Measurements from ENCODE around the gene KIF25.
"Not testable (repeated sequence)": the region's sequence is repeated elsewhere in the genome, so short reads cannot be mapped to it uniquely, and the experiment has no call there.

KIF25 gene

DNA sequence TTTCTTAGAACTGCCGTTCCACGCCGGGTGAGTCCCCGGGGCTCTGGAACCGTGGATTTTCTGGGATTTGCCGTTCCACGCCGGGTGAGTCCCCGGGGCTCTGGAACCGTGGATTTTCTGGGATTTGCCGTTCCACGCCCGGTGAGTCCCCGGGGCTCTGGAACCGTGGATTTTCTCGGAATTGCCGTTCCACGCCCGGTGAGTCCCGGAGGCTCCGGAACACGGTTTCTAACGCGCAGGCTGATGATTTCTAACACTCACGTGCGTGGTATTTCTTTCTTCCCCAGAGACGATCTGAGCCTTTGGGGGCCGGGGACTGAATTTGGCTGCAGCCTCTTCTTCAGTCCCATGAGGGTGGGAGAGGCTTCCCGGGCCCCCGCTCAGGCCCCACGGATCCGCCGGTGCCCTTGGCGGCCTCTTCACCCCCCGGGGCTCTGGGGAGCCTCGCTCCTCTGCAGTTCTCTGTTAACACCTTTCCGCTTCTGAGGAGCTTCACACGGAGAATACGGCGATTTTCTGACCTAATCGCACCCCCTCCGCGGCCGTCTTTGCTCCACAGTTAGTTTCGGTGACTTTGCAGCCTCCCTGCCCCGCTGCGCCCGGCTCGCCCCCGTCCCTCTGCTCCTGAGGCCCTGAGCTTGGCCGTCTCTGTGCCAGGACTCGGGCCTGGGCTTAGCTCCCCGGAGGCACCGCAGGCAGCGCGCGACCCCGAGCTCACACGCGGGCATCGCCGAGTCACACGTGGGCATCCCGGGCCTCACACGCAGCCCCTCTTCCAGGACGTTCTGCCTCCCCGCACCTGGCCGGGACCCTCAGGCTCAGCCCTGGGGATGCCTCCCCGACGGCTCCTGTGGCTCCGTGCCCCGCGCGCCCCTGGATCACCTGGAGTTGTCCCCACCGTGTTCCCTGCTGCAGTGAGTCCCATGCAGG, 7.2 kb upstream of the KIF25 start:
- H3K4me3 ChIP-seq (ENCODE audit: low read depth, low read length) = no peak overlapping the region
- no peak for DNase-seq (ENCODE audit: low read depth)

DNA sequence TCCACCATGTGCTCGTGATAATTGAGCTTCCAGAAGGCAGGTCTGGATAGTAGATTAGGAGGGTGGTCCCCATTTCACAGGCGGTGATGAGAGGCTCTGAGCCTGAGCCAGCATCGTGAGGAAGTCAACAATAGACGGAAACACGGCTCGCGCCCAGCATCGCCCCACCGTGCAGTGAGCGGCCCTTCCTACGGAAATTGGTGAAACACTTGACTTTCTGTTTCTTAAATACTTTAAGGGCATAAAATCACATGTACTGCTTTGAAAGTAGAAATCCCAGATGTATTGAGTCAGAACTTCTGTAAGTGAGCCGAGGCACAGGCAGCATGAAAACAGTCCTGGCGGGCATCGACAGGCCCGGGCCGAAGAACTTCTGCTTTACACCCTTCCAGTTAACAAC, 4.3 kb upstream of the KIF25 start:
- DNase-seq (ENCODE audit: low read depth) = no peak
- no peak overlapping the region for H3K4me3 ChIP-seq (ENCODE audit: low read depth, low read length)

DNA sequence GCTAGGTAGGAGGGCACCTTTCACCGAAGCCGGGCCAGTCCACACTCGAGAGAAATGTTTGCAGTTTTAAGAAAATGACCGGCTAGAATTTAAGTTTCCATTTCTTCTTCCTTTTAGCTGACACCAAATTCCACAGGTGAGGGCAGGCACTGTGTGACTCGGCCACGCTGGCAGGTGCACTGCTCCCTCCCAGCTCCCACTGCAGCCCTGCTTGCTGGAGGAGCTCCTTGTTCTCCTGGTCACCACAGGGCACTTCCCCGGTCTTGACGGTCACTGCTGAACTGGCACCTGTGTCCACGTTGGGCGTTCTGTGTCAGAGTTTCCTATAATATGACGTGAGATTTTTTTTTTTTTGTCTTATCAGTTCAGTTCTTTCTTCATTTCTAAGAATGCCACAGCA, 3.6 kb upstream of the KIF25 start:
- no peak overlapping the region for H3K4me3 ChIP-seq (ENCODE audit: low read depth, low read length)
- no peak for DNase-seq (ENCODE audit: low read depth)

DNA sequence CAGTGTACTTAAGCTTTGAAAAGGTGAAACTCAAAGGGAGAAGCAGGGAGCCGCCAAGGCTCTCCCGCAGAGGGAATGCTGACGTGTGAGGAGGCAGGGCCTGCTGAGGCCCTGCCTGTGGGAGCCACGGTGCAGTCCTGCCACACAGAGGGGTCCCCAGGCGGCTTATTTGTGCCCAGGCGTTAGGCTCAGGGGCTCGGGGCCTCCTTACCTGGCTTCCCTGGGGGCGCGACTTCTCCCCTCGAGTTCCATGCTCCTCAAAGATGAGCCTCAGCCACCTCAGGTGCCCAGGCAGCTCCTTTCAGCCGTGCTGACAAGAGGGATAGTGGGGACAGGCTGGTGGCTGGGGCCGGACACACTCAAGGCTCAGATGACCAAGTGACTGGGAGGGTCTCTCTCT, 2.2 kb upstream of the KIF25 start:
- DNase-seq (ENCODE audit: low read depth) = no peak
- H3K4me3 ChIP-seq (ENCODE audit: low read depth, low read length) = no peak overlapping the region

DNA sequence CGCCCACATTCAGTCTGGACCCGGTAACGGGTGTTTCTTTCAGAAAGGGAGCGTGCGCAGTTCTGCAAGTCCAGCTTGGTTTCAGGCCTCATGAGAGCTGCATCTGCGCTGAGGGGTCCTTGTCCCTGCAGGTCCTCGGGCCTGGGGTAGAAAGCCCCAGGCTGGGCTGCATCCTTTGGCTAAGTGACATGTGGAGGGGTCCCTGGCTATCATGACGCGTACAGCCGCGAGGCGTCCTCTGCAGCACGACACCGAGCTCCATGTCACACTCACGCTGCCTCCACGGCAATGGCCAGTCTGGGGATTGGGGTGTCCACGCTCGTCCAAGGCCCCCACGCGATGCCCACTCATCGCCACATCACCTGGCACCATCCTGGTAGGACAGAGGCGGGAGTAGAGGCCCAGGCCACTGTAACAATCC, 1.7 kb upstream of the KIF25 start:
- no peak for DNase-seq (ENCODE audit: low read depth)

DNA sequence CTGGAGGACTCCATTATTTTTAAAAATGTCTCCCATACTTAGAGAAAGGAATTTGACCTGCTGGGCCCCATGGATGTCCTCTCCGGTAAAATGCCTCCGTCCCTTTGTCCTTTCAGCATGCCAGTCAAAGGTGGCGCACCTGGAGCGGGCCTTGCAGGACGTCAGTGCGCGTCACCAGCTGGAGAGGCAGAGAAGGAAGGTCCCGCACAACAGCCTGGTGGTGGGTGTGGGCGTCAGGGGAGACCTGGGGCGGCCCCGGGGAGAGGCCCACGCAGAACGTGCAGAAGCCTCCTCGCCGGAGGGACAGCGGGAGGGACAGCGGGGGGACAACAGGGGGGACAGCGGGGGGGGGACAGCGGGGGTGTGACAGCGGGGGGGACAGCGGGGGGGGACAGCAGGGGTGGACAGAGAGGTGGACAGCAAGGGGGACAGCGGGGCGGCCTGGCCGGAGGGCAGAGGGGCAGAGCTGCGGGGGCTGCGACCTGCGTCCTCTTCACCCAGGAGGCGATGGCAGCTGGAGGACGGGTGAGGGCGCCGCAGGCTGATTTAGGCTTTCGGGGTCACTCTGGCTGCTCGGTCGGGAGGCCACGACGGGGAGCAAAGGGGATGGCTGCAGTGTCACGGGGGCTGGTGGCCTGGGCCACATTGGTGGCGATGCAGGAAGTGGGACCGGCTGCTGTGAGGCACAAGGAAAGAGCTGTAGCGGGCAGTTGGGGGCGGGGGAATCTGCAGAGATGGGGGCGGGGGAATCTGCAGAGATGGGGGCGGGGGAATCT, 859 bp upstream of the KIF25 start:
- no peak overlapping the region for H3K4me3 ChIP-seq (ENCODE audit: low read depth, low read length)
- DNase-seq (ENCODE audit: low read depth) = no peak

More for the DNA sequence above, 1.7 kb upstream of the KIF25 start:
- H3K4me3 ChIP-seq (ENCODE audit: low read depth, low read length) = no peak overlapping the region

DNA sequence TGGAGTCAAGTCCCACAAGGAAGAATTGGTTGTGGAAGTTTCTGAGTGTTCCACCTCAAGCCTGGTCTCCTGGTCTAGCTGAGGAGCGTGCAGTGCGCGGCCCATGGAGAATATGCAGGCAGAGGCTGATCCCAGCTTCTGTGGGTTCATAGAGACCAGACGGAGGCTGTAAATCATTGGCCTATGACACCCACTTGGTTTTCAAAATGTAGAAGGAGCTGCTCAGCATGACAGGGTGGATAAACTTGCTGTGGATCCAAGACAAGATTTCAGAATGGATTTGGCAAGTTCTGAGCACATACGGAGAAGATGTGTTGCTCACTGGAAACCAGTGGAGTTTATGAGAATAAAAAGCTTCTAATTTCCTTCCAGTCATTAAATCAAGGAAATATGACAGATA, 744 bp downstream of the KIF25 start:
- H3K4me3 ChIP-seq (ENCODE audit: low read depth, low read length) = no peak overlapping the region
- DNase-seq (ENCODE audit: low read depth) = no peak

DNA sequence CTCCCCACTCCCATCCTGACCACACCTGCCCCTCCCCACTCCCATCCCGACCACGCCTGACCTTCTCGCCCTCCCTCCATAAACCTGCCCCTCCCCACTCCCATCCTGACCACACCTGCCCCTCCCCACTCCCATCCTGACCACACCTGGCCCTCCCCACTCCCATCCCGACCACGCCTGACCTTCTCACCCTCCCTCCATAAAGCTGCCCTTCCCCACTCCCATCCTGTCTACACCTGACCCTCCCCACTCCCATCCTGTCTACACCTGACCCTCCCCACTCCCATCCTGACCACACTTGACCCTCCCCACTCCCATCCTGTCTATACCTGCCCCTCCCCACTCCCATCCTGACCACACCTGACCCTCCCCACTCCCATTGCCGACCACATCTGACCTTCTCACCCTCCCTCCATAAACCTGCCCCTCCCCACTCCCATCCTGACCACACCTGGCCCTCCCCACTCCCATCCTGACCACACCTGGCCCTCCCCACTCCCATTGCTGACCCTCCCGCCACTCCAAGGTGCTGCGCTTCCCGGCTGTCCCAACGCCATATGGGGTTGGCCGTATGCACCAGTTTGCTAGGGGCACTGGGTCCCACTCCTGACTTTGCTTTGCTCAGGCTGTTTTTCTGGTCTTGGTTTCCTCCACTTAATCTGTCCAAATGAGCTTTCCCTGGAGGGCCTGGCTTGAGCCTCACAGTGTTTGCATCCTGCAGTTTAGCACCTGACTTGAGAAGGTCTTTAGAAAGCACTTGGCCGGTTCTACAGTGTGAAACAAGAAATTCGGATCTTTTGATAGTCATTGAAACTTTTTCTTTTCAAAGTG, 2.9 kb downstream of the KIF25 start:
- DNase-seq (ENCODE audit: low read depth) = no peak
- H3K4me3 ChIP-seq (ENCODE audit: low read depth, low read length) = no peak overlapping the region

DNA sequence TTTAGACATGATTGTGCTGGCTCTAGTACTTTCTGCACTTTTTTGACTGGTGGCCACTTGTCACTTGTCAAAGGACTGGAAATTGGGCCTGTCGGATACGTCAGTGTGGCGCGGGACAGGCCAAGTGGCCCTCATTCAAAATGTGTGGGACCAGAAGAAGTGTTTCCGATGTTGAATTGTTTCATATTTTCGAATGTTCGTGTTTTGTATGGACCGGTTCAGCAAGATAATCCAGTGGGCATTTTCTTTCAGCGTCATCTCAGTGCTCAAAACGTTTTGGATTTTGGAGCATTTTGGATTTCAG, 3.5 kb downstream of the KIF25 start:
- no peak overlapping the region for H3K4me3 ChIP-seq (ENCODE audit: low read depth, low read length)
- DNase-seq (ENCODE audit: low read depth) = no peak

DNA sequence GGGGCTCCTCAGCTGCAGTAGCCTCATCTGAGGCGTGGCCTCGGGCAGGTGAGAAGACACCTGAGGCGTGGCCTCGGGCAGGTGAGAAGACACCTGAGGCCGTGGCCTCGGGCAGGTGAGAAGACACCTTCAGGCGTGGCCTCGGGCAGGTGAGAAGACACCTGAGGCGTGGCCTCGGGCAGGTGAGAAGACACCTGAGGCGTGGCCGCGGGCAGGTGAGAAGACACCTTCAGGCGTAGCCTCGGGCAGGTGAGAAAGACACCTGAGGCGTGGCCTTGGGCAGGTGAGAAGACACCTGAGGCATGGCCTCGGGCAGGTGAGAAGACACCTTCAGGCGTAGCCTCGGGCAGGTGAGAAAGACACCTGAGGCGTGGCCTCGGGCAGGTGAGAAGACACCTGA, 4.0 kb downstream of the KIF25 start:
- H3K4me3 ChIP-seq (ENCODE audit: low read depth, low read length); DNase-seq (ENCODE audit: low read depth): not testable (repeated sequence)

DNA sequence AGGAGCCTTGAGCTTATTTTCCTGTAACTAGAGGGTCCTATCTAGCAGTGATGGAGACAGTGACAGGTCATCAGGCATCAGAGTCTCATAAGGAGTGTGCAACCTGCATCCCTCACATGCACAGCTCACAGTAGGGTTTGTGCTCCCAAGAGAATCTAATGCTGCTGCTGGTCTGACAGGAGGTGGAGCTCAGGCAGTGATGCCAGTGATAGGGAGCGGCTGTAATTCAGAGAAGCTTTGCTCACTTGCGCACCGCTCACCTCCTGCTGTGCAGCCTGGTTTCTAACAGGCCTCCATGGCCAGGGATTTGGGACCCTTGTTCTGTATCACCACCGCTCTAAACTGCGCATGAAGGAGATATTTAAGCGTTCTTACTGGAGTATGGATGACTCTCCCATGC, 5.3 kb downstream of the KIF25 start:
- no peak overlapping the region for H3K4me3 ChIP-seq (ENCODE audit: low read depth, low read length)

DNA sequence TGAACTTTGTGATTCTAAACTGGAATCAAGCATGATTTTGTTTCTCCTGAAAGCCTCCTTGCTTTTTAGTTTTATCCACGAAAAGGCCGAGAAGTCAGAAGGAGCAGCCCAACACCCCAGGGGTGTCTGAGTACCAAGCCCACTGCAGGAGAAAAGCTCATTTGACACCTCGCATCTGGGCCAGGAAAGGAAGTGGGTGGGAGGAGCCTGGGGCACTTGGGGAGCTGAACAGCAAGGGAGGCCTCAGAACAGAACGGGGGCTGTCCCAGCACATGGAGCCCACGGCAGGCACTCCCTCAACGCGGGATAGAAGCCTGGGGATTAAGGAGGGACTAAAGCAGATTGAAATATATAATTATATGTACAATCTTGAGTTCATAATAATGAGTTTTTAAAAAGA, 6.6 kb downstream of the KIF25 start:
- H3K4me3 ChIP-seq (ENCODE audit: low read depth, low read length) = no peak overlapping the region
- DNase-seq (ENCODE audit: low read depth) = no peak

More for the DNA sequence above, 5.3 kb downstream of the KIF25 start:
- no peak for DNase-seq (ENCODE audit: low read depth)

DNA sequence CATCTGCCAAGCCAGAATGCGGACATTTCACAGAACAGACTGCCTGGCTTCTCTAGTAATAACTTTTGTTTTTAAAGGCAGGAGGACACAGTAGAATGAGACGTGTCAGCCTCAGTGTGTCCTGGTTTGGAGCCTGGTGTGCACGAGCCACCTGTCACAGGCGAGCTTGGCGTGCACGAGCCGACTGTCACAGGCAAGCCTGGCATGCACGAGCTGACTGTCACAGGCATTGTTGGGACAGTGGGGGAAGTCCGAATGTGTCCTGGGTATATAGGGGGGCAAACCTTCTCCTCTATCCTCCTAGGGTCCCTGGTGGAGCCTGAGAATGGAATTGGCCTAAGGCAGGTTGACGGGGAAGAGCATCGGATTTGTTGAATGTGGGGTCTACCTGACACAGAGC, 7.5 kb downstream of the KIF25 start:
- H3K4me3 ChIP-seq (ENCODE audit: low read depth, low read length) = no peak overlapping the region
- no peak for DNase-seq (ENCODE audit: low read depth)

DNA sequence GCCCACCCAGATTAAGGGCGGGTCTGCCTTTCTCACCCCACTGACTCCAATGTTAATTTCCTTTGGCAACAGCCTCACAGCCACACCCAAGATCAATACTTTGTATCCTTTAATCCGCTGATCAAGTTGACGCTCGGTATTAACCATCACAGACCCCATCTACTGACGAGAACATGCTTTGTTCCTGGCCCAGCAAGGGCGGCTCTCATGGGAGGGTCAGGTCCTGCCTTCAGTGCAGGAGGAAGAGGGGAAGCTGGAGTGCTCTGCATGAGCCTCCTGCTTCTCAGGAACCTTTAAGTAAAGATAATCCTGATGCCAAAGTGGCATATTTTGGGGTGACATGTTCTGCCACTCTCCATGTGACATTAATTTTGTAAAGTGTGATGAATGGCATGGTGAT, 8.3 kb downstream of the KIF25 start:
- no peak for DNase-seq (ENCODE audit: low read depth)
- H3K4me3 ChIP-seq (ENCODE audit: low read depth, low read length) = no peak overlapping the region

DNA sequence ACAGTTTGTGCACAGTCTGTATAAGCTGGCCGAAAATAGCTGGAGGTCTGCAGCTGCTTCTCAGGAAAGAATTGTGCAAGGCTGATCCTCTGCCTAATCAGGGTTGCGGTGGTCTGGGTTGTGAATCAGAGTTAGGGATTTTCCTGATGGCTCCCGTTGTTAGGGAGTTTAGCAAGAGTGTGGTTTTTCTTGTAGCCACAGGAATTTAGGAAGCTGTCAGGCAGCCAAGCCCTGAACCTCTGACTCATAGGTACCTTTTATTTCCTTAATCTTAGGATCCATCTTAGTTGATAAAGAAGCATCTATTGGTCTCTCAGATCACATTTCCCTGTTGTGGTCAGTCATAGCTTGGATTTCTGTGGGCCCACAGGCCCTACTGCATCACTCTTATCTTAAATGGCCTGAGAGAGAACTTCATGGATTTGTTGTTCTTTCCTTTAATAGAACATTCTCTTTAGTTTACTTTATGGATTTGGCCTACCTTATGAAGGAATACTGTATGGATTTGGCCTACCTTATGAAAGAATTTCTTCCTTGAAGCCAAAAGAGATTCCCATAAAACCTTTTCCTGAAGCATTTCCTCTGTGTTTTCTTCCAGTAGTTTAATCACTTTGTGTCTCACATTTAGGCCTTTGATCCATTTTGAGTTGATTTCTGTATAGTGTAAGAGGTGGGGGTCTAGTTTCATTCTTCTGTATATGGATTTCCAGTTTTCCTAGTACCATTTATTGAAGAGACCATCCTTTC, 10.3 kb downstream of the KIF25 start:
- DNase-seq (ENCODE audit: low read depth) = peak; percentile 98

DNA sequence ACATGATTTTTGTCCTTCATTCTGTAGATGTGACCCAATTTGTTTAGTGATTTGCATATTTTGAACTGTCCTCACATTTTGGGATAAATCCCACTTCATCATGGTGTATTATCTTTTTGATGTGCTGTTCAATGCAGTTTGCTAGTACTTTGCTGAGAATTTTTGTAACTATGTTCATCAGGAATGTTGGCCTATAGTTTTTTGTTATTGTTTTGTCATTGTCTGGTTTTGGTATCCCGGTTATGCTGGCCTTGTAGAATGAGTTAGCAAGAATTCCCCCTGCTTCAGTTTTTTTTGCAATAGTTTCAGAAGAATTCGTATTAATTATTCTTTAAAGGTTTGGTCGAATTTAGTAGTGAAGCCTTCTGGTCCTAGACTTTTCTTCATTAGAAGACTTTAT, 11.9 kb downstream of the KIF25 start:
- DNase-seq (ENCODE audit: low read depth) = no peak

More for the DNA sequence above, 10.3 kb downstream of the KIF25 start:
- no peak overlapping the region for H3K4me3 ChIP-seq (ENCODE audit: low read depth, low read length)

DNA sequence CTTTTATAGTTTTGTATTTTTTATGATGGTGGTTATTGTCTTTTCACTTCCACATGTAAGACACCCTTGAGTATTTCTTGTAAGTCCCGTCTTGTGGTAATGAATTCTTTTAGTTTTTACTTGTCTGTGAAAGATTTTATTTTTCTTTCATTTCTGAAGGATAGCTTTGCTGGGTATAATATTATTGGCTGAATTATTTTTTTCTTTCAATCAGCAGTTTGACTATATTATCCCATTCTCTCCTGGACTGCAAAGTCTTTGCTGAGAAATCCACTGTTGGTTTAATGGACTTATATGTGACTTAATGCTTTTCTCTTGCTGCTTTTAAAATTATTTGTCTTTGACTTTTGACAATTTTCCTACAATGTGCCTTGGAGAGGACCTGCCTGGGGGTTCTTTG, 13.8 kb downstream of the KIF25 start:
- no peak for DNase-seq (ENCODE audit: low read depth)
- no peak overlapping the region for H3K4me3 ChIP-seq (ENCODE audit: low read depth, low read length)

More for the DNA sequence above, 11.9 kb downstream of the KIF25 start:
- H3K4me3 ChIP-seq (ENCODE audit: low read depth, low read length) = no peak overlapping the region

DNA sequence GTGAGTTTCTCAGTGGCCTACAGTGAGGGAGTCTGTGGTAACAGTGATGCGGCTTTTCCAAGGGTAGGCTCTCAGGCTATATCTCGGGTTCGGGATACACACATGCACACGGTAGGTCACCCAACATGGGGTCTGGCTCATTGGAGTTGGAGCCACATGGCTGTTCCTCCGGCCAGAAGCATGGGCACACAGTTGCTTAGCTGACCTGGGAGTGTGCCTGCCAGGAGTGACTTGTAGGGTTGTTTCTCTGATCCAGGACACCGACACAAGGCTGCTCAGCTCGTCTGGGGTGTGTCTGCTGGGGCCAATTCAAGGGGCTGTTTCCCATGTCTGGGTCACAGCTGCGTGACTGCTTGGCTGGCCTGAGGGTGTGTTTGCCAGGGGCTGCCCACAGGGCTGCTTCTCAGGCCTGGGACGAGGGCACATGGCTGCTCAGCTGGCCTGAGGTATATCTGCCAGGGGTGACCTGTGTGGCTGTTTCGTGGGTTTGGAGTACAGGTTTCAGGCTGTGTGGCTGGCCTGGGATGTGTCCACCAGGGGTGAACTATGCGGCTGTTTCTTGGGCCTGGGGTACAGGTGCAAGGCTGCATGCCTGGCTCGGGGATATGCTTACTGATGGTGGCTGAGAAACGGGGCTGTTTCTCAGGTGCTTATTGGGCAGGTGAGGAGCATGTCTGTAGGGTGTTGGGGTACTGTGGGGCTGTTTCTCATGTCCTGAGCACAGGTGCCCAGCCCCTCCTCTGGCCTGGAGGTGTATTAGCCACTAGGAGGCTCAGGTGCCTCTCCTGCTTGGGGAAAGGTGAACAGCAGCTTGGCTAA, 15.2 kb downstream of the KIF25 start:
- H3K4me3 ChIP-seq (ENCODE audit: low read depth, low read length) = no peak overlapping the region
- DNase-seq (ENCODE audit: low read depth) = no peak

All from skeletal muscle cell (primary cell).